Neural cell (in vitro differentiated cells): ENCODE results near the gene GAGE1. TPM values are rescaled to one million over a fixed set of nuclear protein-coding genes. Genes with fewer than 3 reads are reported as not detected.
"Not testable (repeated sequence)": the region's sequence is repeated elsewhere in the genome, so short reads cannot be mapped to it uniquely, and the experiment has no call there.

ENCODE experiments used
- H2AFZ ChIP-seq: fragments of 200-600, 300-800 bp; sonication (generic), shearing (Covaris generic); 2 replicates; pipeline ENCODE4 v1.6.0; 2014; ENCODE audit warnings: low read depth, mild to moderate bottlenecking, antibody characterized with exemption, low read length, moderate library complexity
- H3F3A ChIP-seq: fragments of 200-600 bp; shearing (Covaris generic); 2 replicates; pipeline ENCODE4 v1.6.1; 2016; ENCODE audit warnings: mild to moderate bottlenecking, moderate library complexity, mixed read lengths, antibody characterized with exemption, low read length; ENCODE audit not compliant: insufficient read depth, poor library complexity, severe bottlenecking
- H3K27ac ChIP-seq: fragments of 200-600, 300-800 bp; sonication (generic), shearing (Covaris generic); 2 replicates; pipeline ENCODE4 v1.5.1; 2014; ENCODE audit warnings: mild to moderate bottlenecking, low read length, moderate library complexity
- H3K27me3 ChIP-seq: fragments of 300-800, 200-600 bp; sonication (generic), shearing (Covaris generic); 2 replicates; pipeline ENCODE4 v1.6.0; 2014; ENCODE audit warnings: mild to moderate bottlenecking, low read depth, low read length, moderate library complexity; ENCODE audit not compliant: insufficient read depth
- H3K36me3 ChIP-seq: fragments of 300-800, 200-600 bp; sonication (generic), shearing (Covaris generic); 2 replicates; pipeline ENCODE4 v1.5.1; 2014; ENCODE audit warnings: mild to moderate bottlenecking, antibody characterized with exemption, low read length, moderate library complexity; ENCODE audit not compliant: insufficient read depth
- H3K4me2 ChIP-seq: fragments of 300-800, 200-600 bp; sonication (generic), shearing (Covaris generic); 2 replicates; pipeline ENCODE4 v1.6.0; 2014; ENCODE audit warnings: mild to moderate bottlenecking, low read length
- H3K4me3 ChIP-seq: fragments of 300-800, 200-600 bp; sonication (generic), shearing (Covaris generic); 2 replicates; pipeline ENCODE4 v1.5.1; 2014; ENCODE audit warnings: mild to moderate bottlenecking, low read length, moderate library complexity
- H3K79me2 ChIP-seq: fragments of 200-600 bp; shearing (Covaris generic); replicated peaks from 2 replicates; pipeline ENCODE4 v1.6.0; 2014; ENCODE audit warnings: mild to moderate bottlenecking, low read length, moderate library complexity; ENCODE audit not compliant: insufficient read depth
- H3K9ac ChIP-seq: fragments of 300-800, 200-600 bp; sonication (generic), shearing (Covaris generic); 2 replicates; pipeline ENCODE4 v1.6.1; 2016; ENCODE audit warnings: mild to moderate bottlenecking, low read length, mixed read lengths
- H3K9me2 ChIP-seq: fragments of 200-600 bp; shearing (Covaris generic); 2 replicates; pipeline ENCODE4 v1.6.1; 2016; ENCODE audit warnings: mild to moderate bottlenecking, low read length, mixed read lengths; ENCODE audit not compliant: insufficient read depth
- H3K9me3 ChIP-seq: fragments of 200-600, 300-800 bp; sonication (generic), shearing (Covaris generic); 2 replicates; pipeline ENCODE4 v1.6.1; 2016; ENCODE audit warnings: mild to moderate bottlenecking, mixed run types, low read length, moderate library complexity, mixed read lengths
- H4K20me1 ChIP-seq: fragments of 200-600 bp; shearing (Covaris generic); 2 replicates; pipeline ENCODE4 v1.6.1; 2016; ENCODE audit warnings: mild to moderate bottlenecking, mixed run types; ENCODE audit not compliant: insufficient read depth
- EP300 ChIP-seq: fragments of 450-650 bp; conservative IDR thresholded peaks from 2 replicates; pipeline ENCODE4 v1.6.1; 2014; ENCODE audit warnings: antibody characterized with exemption, mild to moderate bottlenecking, moderate library complexity; ENCODE audit not compliant: poor library complexity, severe bottlenecking
- EZH2 ChIP-seq: fragments of 200-600, 300-800 bp; shearing (Covaris generic), sonication (generic); IDR thresholded peaks from 2 replicates; pipeline ENCODE4 v1.6.1; 2014; ENCODE audit warnings: antibody characterized with exemption, low read length, borderline replicate concordance, mild to moderate bottlenecking; ENCODE audit not compliant: insufficient read depth, poor library complexity, severe bottlenecking
- MXI1 ChIP-seq: fragments of 450-650 bp; conservative IDR thresholded peaks from 2 replicates; pipeline ENCODE4 v1.6.1; 2014; ENCODE audit warnings: antibody characterized with exemption, mild to moderate bottlenecking; ENCODE audit not compliant: poor library complexity, severe bottlenecking
- POLR2AphosphoS5 ChIP-seq: IDR thresholded peaks from 2 replicates; pipeline ENCODE4 v1.6.1; 2012
- RAD21 ChIP-seq: fragments of 450-650 bp; conservative IDR thresholded peaks from 2 replicates; pipeline ENCODE4 v1.6.1; 2014; ENCODE audit warnings: antibody characterized with exemption, mild to moderate bottlenecking, moderate library complexity
- SMC3 ChIP-seq: fragments of 450-650 bp; conservative IDR thresholded peaks from 2 replicates; pipeline ENCODE4 v1.6.1; 2014; ENCODE audit warnings: antibody characterized with exemption, mild to moderate bottlenecking, moderate library complexity; ENCODE audit not compliant: poor library complexity
- TAF1 ChIP-seq: IDR thresholded peaks from 2 replicates; pipeline ENCODE4 v1.6.1; 2012; ENCODE audit warnings: low read depth
- polyA plus RNA-seq: library from polyadenylated mRNA; depleted of rRNA; stranded (reverse); fragments of >200 nt; gene quantifications from 2 replicates; pipeline ENCODE4 v1.2.3, GENCODE V29; 2014
- TF ChIP-seq, protein P1 (sequence below): fragments of 450-650 bp; IDR thresholded peaks from 2 replicates; pipeline ENCODE4 v1.5.1; 2014; ENCODE audit warnings: antibody characterized with exemption, mild to moderate bottlenecking, moderate library complexity; ENCODE audit not compliant: poor library complexity, severe bottlenecking
- TF ChIP-seq, protein P2 (sequence below): IDR thresholded peaks from 2 replicates; pipeline ENCODE4 v1.6.1; 2012; ENCODE audit warnings: borderline replicate concordance

The GAGE1 gene
- polyA plus RNA-seq, 1 donor from 2014 or later: not detected

- H3K4me2 ChIP-seq, H3K9me2 ChIP-seq, H3K79me2 ChIP-seq, H3K9me3 ChIP-seq, H2AFZ ChIP-seq, H3K4me3 ChIP-seq, H4K20me1 ChIP-seq, H3K9ac ChIP-seq, H3K27me3 ChIP-seq, H3K27ac ChIP-seq, H3K36me3 ChIP-seq, H3F3A ChIP-seq: not testable (repeated sequence)
Measured at GRCh38 chrX:49589769-49590478, 8.9 kb upstream of the GAGE1 start.

DNA sequence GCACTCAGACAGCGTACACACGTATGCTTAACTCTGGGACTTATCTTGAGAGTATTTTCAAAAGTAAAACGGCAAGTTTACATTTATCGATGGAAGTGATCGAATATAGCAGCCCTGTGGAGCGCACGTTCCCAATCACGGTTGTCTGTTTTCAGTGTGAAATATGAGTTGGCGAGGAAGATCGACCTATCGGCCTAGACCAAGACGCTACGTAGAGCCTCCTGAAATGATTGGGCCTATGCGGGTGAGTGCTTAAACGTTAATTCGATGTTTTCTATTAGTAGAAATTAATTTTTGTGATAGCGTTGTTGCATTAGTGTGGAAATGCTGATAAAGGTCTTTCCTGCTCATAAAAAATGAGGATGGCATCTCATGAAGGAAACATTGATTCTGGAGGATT, 8.3 kb upstream of the GAGE1 start:
- H3K36me3 ChIP-seq, H4K20me1 ChIP-seq, H3K4me3 ChIP-seq, H3K9ac ChIP-seq, H3K9me3 ChIP-seq, H3K27me3 ChIP-seq, H3K4me2 ChIP-seq, H3K27ac ChIP-seq, H3K79me2 ChIP-seq, H2AFZ ChIP-seq, H3K9me2 ChIP-seq, H3F3A ChIP-seq: not testable (repeated sequence)

GRCh38 chrX:49610718-49611310, 12.0 kb downstream of the GAGE1 start:
- H3K27me3 ChIP-seq: no peaks in the 10 kb centered on the region
- no peak for TF ChIP-seq MXI1
- TF ChIP-seq, protein P1, sequence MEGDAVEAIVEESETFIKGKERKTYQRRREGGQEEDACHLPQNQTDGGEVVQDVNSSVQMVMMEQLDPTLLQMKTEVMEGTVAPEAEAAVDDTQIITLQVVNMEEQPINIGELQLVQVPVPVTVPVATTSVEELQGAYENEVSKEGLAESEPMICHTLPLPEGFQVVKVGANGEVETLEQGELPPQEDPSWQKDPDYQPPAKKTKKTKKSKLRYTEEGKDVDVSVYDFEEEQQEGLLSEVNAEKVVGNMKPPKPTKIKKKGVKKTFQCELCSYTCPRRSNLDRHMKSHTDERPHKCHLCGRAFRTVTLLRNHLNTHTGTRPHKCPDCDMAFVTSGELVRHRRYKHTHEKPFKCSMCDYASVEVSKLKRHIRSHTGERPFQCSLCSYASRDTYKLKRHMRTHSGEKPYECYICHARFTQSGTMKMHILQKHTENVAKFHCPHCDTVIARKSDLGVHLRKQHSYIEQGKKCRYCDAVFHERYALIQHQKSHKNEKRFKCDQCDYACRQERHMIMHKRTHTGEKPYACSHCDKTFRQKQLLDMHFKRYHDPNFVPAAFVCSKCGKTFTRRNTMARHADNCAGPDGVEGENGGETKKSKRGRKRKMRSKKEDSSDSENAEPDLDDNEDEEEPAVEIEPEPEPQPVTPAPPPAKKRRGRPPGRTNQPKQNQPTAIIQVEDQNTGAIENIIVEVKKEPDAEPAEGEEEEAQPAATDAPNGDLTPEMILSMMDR: no peak
- TF ChIP-seq SMC3: no peak
- H4K20me1 ChIP-seq: no peaks in the 10 kb centered on the region
- no peaks in the 10 kb centered on the region for H3F3A ChIP-seq
- no peak overlapping the region for H3K9ac ChIP-seq
- no peak overlapping the region for H3K27ac ChIP-seq
- H3K79me2 ChIP-seq: no peaks in the 10 kb centered on the region
- no peaks in the 10 kb centered on the region for H3K36me3 ChIP-seq
- H3K9me3 ChIP-seq: no peaks in the 10 kb centered on the region
- no peak overlapping the region for H2AFZ ChIP-seq
- no peak overlapping the region for H3K4me3 ChIP-seq
- H3K9me2 ChIP-seq: no peaks in the 10 kb centered on the region
- no peak overlapping the region for H3K4me2 ChIP-seq

DNA sequence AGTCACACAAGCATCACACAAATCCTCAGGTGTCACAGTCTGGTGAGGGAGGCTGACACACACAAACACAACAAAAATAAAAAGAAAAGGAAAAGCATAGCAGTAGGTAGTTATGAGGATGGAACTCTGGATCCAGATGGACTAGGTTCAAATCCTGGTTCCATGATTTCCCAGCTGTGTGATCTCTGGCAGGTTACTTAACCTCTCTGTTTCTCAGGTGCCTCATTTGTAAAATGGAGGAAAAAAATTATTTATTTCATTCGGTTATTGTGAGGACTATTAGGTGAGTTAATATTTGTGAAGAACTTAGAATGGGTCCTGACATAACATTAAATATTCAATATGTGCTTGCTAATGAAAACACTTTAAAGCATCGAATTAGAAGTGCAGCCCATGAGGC, 19.8 kb downstream of the GAGE1 start:
- Histone ChIP-seq H3F3A (no peaks in the 10 kb centered on the region), H4K20me1 (no peaks in the 10 kb centered on the region), H3K9ac (no peak overlapping the region), H3K9me2 (no peaks in the 10 kb centered on the region), H3K27me3 (no peaks in the 10 kb centered on the region), H2AFZ (no peak overlapping the region), H3K9me3 (no peaks in the 10 kb centered on the region), H3K36me3 (no peaks in the 10 kb centered on the region), H3K4me3 (no peak overlapping the region), H3K79me2 (no peaks in the 10 kb centered on the region), H3K27ac (no peak overlapping the region), H3K4me2 (no peak overlapping the region)
- TF ChIP-seq, protein P1: no peak
- TF ChIP-seq EP300 (no peak), SMC3 (no peak), EZH2 (no peak), TAF1 (no peak), POLR2AphosphoS5 (no peak), MXI1 (no peak), RAD21 (no peak)
- TF ChIP-seq, protein P2, sequence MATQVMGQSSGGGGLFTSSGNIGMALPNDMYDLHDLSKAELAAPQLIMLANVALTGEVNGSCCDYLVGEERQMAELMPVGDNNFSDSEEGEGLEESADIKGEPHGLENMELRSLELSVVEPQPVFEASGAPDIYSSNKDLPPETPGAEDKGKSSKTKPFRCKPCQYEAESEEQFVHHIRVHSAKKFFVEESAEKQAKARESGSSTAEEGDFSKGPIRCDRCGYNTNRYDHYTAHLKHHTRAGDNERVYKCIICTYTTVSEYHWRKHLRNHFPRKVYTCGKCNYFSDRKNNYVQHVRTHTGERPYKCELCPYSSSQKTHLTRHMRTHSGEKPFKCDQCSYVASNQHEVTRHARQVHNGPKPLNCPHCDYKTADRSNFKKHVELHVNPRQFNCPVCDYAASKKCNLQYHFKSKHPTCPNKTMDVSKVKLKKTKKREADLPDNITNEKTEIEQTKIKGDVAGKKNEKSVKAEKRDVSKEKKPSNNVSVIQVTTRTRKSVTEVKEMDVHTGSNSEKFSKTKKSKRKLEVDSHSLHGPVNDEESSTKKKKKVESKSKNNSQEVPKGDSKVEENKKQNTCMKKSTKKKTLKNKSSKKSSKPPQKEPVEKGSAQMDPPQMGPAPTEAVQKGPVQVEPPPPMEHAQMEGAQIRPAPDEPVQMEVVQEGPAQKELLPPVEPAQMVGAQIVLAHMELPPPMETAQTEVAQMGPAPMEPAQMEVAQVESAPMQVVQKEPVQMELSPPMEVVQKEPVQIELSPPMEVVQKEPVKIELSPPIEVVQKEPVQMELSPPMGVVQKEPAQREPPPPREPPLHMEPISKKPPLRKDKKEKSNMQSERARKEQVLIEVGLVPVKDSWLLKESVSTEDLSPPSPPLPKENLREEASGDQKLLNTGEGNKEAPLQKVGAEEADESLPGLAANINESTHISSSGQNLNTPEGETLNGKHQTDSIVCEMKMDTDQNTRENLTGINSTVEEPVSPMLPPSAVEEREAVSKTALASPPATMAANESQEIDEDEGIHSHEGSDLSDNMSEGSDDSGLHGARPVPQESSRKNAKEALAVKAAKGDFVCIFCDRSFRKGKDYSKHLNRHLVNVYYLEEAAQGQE: no peak
